ENCODE results near the gene RBM33.

DNA sequence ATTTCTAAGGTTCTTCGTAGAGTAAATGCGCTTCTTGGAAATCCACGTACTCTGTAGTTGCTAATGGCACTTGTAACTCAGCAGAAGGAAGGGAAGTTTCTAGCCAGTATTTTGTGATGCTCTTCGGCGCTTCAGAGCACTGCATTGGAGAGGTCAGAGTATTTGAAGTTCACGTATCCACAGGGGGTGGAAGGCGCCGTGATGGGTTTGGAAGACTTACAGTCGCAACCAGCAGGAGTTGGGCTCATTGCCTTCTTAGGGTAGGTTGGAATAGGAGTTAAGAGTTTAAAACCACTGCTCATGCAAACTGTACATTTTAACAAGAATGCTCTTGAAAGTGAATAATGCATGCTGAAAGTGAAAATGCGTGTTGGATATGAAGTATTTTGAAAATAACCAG, 118.7 kb downstream of the RBM33 start:
- TF ChIP-seq EZH2 (IDR thresholded peaks at IDR 0.05) = no peak
- no peak for TF ChIP-seq POLR2AphosphoS5 (IDR thresholded peaks at IDR 0.05; ENCODE audit: borderline replicate concordance, low read depth, low read length)
- no peak for TF ChIP-seq FOXP2 (optimal IDR thresholded peaks at IDR 0.05; ENCODE audit: control extremely low read depth, extremely low read length, insufficient read depth)
